RKO (cell line): ENCODE results near the gene KLK15.
"Not testable (repeated sequence)": the region's sequence is repeated elsewhere in the genome, so short reads cannot be mapped to it uniquely, and the experiment has no call there.

Experiments used
- DNase-seq: peaks from one replicate; pipeline ENCODE4 v3.0.0-alpha.2; 2016; ENCODE audit warnings: low spot score

Gene KLK15

DNA sequence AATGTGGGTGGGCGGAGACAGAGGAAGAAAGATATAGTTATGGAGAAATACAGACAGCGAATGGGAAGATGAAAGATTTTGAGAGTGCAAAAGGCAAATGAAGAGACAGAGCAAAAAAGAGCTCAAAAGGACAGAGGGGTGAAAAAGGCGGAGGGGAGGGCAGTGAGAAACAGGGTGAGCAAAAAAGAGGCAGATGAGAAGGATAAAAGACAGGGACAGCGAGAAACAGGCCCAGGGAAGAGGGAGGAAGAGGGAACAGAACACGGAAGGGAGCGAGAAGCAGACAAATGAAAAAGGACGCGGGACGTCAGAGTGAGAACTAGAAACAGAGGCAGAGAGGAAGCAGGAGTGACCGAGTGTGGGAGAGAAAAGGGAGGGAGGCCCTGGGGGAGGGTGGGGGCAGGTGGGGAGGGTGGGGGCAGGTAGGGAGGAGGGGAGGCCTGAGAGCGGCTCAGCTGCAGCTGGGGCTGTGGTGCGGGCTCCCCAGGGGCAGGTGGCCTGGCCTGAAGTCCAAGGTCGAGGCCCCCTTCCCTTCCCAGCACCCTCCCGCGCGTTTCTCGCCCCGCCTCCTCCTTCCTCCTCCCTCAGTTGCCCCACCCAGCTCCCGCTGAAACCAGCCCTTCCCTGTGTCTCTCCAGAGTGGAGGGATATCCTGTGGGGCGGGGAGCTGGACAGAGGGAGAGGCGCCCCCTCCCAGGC lies 12.7 kb downstream of the KLK15 start:
- DNase-seq = no peak

DNA sequence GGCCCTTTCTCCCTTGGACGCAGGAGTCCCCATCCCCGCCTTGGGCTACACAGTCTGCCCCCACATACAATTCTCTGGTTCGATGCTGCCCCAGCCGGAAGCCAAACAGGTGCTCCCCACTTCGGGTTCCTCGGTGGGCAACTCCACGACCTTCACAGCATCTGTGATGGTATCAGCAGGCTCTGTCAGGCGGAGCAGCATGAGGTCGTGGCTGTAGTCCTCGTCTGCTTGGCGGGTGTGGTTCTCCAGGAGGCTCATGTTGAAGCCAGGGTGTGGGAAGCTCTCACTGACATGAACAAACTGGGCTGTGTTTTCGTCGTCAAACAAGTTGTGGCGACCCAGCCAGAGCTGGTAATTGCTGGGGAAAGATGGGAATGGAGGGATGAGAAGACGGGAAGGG lies 13.3 kb downstream of the KLK15 start:
- DNase-seq = no peak

DNA sequence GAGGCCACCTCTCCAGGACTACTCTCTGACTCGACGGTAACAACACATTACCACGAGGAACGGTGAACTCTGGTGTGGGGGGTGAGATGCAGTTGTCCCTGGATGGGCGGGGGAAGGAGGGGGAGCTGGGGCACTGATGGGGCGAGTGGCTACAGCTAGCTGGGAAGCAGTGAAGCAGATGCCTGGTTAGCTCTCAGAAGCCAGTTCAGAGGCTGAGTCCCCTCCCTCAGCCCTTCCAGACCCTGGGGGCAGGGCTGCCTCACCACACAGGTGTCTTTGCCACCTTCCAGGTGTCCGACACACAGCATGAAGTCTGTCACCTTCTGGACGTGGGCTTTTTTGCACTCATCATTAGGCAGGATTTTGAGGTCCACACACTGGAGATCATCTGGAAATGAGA lies 13.7 kb downstream of the KLK15 start:
- DNase-seq = no peak

DNA sequence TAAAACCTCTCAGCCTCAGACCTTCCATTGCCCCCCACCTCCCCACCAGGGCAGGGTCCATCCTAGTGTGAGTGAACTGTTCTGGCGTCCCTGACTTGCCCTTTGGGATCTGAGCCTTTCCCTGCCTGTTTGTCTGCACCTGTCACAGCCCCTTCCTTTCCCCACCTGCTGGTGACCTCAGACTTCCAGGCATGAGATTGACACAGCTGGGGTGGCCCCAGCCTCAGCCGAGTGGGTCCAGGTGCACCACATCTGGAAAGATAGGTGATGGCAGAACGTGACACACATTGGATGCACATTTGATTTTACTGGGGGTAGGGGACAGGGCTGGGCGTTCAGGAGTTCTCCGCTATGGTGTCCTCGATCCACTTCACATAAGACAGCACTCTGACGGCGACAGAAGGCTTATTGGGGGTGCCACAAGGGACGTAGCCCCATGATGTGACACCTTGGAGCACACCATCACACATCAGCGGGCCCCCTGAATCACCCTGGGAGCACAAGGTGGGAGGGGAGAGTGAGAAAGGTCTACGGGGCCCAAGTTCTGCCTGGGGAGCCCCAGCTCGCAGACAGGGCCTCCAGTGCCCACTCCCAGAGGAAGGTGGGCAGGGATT lies 14.4 kb downstream of the KLK15 start:
- DNase-seq = no peak

DNA sequence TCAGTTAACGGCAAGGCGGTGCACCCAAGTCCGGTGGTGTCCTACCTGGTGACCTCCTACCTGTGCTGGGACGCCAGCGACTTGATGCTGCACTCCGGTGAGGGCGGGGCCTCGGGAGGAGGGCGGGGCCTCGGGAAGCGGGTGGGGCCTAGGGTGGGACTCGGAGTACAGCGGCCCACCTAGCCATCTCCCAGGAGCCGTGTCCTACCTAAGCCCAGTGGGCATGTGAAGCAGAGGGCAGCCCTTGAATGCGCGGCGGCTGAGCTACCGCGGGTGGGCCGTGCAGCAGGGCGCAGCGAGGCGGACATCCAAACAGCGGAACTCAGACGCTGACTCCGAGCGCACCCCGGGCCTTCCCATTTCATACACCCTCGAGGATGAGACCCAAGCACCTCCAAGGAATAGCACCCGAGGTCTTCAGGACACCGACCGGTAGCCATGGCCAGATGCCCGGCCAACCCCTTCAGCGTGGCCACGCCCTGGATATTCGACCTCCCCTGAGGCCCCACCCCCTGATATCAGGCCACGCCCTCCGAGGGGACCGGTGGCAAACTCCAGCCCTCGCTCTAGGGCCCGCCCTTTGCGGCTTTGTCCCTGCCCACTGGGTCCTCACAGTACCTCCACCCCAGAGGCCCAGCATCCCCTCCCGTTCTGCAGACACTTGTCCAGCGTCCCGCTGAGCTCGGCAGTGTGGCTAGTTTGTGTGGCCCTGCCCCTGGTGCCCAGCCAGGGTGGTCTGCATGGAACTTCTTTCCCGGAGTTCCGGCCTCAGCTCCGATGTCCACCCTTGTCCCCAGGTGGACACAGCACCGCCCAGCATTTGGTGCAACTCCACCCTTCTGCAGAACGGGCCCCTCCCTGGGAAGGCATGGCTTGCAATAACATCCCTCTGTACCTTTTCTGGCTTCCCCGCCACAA lies 15.2 kb downstream of the KLK15 start:
- DNase-seq = no peak

DNA sequence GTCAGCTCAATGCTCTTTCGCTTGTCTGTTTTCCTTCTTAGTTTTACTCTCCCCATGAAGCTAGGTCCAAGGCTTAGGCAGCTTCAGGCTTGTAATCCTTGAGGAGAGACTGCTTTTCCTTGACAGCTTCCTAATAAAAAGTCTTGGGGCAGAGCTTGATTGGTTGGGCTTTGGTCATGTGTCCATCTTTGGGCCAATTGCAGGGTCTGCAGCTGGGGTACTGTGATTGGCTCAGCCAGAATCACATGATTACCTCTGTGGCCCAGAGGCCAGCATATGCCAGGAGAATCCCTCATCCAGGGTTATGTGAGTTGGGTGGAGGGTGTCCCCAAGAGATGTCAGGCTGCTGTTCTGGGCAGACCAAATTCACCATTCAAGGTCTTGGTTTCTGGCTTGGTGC lies 17.9 kb downstream of the KLK15 start:
- DNase-seq = no peak

DNA sequence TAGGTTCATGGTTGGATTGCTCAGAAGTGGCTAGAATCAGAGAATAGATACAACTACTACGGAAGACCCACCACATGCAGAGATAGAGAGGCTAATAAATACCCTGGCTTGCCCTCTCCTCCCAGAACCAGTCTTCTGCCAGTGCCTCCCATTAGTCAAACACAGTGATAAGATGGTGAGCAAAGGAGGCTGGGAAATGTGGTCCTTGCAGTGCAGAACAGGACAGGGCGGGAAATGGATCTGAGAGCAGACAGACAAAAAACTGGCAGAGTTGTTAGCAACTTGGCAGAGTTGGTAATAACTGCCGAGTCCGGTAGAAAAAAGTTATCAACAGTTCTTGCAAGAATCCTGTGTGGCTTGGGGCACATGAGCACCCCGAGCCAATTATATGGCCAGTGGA lies 18.5 kb downstream of the KLK15 start:
- no peak for DNase-seq

DNA sequence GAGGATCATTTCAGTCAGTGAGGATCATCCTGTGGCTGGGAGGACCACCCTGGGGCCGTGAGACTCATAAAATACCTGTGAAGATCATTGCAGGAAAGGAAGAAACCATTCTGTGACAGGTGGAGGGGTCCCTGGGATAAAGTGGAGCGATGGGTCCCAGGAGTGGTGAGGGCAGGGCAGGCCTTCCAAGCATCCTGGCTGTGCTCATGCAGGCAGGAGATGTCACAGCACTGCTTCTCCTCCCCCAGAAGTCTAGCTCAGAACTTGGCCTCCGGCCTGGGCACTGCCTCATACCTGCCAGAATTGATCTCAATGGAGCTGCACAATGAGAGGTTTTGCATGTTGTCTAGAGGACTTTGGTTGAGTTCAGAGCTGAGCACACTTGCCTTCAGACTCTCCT lies 20.9 kb downstream of the KLK15 start:
- no peak for DNase-seq

DNA sequence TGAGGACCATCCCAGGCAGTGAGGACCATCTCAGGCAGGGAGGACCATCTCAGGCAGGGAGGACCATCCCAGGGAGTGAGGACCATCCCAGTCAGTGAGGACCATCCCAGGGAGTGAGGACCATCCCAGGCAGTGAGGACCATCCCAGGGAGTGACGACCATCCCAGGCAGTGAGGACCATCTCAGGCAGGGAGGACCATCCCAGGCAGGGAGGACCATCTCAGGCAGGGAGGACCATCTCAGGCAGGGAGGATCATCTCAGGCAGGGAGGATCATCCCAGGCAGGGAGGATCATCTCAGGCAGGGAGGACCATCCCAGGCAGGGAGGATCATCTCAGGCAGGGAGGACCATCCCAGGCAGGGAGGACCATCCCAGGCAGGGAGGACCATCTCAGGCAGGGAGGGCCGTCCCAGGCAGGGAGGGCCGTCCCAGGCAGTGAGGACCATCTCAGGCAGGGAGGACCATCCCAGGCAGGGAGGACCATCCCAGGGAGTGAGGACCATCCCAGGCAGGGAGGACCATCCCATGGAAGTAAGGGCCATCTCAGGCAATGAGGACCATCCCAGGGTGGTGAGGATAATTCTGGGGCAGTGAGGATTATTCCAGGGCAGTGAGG lies 21.6 kb downstream of the KLK15 start:
- not testable (repeated sequence) for DNase-seq

DNA sequence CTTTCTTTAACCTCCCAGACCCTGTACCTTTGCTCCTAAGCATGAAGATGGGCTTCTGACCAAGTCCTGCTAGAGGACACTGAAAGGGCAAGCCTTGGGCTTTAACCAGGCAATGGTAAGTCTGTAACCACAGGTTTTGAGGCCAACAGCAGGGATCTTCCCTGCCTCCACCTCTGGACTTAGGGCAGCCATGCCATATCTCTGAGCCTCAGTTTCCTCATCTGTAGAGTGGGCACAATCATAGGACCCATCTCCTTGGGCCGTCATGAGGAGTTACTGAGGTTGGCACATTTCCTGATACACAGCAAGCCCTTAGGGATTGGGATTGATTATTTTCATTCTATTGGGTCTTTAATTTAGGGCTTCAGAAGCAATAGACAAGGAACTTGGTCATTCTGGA lies 24.5 kb downstream of the KLK15 start:
- DNase-seq = no peak

DNA sequence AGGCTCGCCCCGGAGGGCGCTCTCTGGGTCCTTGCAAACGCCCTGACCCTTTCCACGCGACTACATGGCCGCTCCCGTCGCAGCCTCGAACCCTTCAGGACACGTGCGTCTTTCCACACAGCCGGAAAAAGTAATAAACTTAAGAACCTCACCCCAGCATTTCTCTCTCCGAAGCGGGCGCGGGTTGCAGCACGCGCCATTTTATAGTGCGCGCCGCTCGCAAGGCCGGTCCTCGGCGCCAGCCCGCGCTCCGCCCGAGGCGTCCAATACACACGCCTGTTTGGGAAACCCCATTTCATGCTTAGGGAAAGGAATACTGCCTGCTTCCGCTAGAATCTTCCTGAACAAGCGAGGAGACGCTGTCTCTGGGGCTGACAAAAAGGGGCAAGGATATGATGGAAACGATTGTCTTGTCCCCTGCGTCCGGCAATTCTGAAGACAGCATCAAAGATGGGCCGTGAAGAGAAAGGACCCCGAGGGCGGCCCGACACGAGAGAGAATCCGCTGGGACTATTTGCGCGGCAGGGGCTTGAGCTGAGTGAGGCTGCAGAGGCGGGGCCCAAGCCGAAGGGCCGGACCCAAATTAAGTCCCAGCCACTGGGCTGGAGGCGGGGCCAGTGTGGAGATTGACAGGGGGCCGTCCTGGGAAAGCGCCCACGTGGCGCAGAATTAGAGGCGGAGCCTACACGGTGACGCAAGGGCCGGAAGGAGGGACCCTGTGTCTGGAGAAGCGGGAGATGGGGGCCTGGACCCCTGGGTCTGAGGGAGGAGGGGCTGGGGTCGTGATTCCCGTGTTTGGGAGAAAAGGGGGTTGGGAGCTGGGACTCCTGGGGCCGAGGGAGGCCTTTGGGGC lies 28.7 kb downstream of the KLK15 start:
- DNase-seq = peak; percentile 99

DNA sequence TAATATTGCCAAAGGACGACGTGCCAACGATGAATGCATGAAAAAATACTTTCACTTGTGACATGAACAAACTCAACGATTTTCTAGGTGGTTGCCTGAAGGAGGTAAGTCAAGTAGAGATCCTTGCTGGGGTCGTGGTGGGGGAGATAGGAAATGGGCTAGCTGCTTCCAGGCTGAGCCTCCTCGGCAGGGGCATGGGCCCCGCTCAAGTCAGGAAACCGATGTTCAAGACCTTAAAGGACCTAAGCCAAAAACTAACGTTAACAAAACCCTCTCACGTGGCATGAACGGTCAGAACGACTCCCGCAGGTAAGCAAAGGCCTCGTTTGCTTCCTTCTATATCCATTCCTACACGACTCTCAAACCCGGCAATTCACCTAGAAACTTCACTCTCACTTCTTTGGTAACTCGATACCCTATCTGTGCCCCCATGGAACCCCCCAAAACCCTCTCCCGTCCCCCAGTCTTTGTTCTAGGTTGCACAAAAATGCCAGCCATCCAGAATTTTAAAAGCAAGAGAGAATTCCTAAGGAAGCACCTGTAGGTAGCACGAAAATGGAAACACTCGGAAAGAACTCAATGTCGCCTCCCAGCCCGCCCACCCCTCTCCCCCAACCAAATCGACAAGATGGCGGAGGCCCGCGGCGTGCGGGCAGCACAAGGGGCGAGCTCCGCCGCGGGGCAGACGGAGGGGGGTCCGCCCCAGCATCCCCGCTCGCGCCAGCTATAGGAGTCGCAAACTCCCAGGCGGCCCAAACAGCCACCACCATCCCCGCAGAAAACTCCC lies 29.5 kb downstream of the KLK15 start:
- DNase-seq = no peak

DNA sequence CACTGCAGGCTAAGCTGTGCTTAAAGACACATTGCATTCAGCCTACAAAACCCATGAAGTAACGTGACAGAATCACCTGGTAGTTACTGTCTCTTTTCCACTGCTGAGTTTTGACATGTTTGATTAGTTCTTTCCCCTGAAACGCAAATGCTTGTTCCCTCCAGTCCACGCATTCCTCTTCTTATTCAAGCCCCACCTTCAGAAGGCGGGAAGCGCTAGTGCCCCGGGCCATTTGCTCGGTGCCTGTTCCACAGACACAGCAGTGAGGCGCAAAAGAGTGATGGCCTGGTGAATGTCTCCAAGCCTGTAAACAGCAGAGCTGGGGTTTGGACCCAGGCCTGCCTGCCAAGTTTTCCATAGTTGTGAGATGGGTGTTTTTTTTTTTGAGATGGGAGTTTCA lies 32.3 kb downstream of the KLK15 start:
- DNase-seq = no peak

DNA sequence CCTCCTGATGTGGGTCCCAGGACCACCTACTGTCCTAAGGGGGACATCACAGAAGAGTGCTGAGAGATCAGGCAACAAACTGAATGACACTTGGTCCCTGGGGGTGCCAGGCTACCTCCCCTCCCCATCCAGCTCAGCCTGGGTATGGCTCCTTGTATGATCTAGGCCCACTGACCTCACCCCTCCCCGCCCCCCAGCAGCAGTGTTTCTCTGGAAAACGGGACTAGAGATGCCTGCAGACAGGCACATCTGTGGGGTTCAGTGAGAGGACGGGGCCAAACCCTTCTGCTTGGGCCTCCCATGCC lies 33.9 kb downstream of the KLK15 start:
- no peak for DNase-seq

DNA sequence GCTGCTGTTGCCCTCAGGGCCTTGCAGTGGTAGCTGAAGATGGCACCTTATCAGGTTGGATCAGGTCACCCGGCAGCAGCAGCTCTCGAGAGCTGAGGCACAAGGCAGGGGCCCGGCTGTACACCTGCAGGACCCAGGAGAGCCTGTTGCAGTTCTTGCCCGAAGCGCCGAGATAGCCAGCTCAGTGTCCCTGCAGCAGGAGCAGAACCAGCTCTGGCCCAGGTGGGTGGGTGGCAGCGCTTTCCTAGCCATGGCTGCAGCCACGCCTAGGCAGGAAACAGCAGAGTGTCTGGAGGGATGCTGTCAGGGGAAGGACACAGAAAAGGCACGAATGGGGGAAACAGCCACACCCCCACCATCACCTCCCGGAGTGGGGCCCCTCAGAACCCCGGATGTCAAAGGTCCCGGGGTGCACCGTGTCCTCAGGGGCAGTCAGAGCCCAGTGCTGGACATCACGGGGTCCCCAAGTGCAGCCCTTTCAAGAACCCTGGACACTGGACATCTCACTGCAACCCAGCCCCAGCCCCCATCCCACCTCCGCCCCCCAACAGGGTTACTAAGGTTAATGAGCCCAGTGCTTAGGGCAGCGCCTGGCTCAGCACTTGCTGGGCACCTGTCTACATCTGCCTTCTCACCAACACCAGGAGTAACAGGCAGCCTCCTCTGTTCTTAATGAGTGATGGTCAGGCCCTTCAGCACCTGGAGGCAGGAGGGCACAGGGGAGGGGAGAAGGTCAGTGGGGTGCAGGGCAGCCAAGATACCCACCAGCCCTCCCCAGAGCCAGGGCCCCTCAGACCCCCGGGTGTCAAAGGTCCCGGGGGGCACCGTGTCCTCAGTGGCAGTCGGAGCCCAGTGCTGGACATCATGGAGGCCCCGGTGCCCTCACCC lies 34.5 kb downstream of the KLK15 start:
- DNase-seq = no peak

DNA sequence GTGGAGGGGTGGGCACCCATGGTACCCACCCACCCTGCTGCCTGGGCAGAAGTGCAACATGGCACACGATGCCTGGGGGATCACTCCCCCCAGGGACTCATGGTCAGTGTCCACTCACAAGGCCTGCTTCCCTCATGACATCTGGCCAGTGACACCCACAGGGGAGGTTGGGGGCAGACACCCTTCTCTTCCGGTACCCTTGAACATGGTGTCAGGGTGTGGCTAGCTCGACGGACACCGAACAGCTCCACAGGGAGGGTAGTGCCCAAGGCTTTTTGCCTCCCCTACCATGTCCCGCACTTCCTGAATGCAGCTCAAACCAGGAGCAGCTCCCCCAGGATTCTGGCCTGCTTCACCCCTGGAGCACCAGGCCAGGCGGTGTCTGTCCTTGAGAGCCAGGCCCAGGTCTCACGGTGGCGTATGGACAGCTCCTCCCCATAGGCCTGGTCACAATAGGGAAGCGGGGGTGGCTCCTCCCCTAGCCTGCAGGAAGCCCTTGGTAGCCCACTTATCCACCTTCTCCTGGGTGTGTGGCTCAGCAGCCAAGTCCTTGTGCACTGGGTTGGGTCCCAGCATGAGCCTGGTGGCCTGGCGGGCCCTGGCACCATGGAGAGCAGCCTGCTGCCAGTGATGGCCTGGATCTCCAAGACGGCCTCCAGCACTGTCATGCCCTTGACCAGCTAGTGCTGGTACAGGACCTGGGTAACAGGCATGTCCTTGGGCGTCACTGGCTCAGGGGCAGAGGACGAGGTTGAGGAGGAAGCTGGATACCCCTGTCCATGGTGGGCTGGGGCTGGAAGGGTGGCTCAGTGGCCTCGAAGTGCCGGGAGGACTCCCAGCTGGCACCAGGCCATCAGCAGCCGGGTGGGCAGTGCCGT lies 35.4 kb downstream of the KLK15 start:
- no peak for DNase-seq

DNA sequence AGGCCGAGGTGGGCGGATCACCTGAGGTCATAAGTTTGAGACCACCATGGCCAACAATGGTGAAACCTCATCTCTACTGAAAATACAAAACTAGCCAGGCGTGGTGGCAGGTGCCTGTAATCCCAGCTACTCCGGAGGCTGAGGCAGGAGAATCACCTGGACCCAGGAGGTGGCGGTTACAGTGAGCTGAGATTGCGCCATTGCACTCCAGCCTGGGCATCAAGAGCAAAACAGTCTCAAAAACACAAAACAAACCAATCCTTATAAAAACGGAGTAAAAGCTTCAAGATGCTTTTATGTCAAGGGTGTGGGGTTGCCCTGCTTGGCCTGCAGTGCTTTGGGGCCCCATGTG lies 36.0 kb downstream of the KLK15 start:
- DNase-seq = no peak

DNA sequence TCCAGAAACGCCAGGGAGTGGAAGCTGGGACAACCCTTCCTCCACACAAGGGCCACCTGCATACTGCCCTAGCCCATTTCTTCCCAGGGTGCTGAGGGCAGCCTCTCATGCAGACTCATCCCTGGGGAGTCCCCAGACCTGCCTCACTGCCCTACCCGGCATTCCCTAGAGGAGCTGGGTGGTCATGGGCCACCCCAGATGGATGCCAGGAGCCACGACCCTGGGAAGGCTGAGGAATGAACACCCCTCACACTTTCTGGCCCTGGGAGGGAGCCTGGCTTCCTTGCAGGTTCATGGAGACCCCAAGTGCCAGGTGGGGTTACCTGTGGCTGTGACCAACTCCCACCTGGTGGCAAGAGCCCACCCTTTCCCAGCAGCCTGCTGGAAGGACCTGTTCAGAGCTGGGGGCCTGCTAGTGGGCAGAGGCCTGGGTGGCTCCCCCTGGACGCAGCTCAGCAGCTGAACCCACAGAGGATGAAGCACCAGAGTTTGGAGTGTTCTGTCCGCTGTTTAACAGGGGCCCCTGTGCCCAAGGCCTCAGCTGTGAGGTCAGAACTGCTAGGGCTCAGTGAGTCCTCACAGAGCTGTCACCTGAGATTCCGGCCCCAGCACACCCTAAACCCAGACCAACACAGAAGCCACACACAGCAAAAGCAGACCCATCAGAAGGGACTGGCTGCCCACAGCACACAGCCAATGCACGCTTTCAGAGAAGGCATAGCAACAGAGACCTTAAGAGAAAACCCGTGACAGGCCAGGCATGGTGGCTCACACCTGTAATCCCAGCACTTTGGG lies 36.5 kb downstream of the KLK15 start:
- peak; percentile 35 for DNase-seq
